K562 (cell line): Measurements from ENCODE around the gene TGM1. TPM values are rescaled to one million over a fixed set of nuclear protein-coding genes. Genes with fewer than 3 reads are reported as not detected.
A peak's percentile ranks its signal among the peaks of the same experiment; 100 is the strongest.

Experiments
- CCNT2 ChIP-seq: IDR thresholded peaks from 2 replicates; pipeline ENCODE4 v1.6.1; 2011; ENCODE audit warnings: borderline replicate concordance, low read depth, mild to moderate bottlenecking, moderate library complexity, mixed read lengths, low read length; ENCODE audit not compliant: insufficient read length; ENCODE audit errors: extremely low read depth
- DEAF1 ChIP-seq: fragments of 450-650 bp; formaldehyde crosslinking; IDR thresholded peaks from 2 replicates; pipeline ENCODE4 v1.4.0; 2020; ENCODE audit warnings: mild to moderate bottlenecking, moderate library complexity
- EP400 ChIP-seq: fragments of 450-650 bp; IDR thresholded peaks from 2 replicates; pipeline ENCODE4 v1.6.1; 2017; ENCODE audit warnings: antibody characterized with exemption, mild to moderate bottlenecking, moderate library complexity
- GABPB2 ChIP-seq: fragments of 250-450 bp; sonication (Bioruptor Pico); conservative IDR thresholded peaks from 2 replicates; pipeline ENCODE4 v1.5.1; 2021; ENCODE audit warnings: mild to moderate bottlenecking
- HDAC2 ChIP-seq: fragments of 450-650 bp; IDR thresholded peaks from 2 replicates; pipeline ENCODE4 v1.6.1; 2016; ENCODE audit warnings: mild to moderate bottlenecking
- KDM5B ChIP-seq: fragments of 200-600 bp; sonication (generic); IDR thresholded peaks from 2 replicates; pipeline ENCODE4 v1.6.1; 2012; ENCODE audit warnings: low read depth, mild to moderate bottlenecking, moderate library complexity, low read length, control low read depth, inconsistent platforms; ENCODE audit not compliant: insufficient replicate concordance
- MCM2 ChIP-seq: fragments of 450-650 bp; IDR thresholded peaks from 2 replicates; pipeline ENCODE4 v1.6.1; 2017; ENCODE audit warnings: low read depth, mild to moderate bottlenecking
- MCM5 ChIP-seq: fragments of 450-650 bp; IDR thresholded peaks from 2 replicates; pipeline ENCODE4 v1.6.1; 2016; ENCODE audit warnings: low read depth
- RBBP5 ChIP-seq: fragments of 200-600 bp; sonication (generic); IDR thresholded peaks from 2 replicates; pipeline ENCODE4 v1.6.1; 2012; ENCODE audit warnings: borderline replicate concordance, mild to moderate bottlenecking, low read length, control low read depth, inconsistent platforms; ENCODE audit not compliant: insufficient read depth, poor library complexity, severe bottlenecking
- RBM34 ChIP-seq: fragments of 200-400 bp; formaldehyde crosslinking; IDR thresholded peaks from 2 replicates; pipeline ENCODE4 v1.6.1; 2018; ENCODE audit warnings: low read length, borderline replicate concordance; ENCODE audit not compliant: insufficient read depth
- SMARCB1 ChIP-seq: IDR thresholded peaks from 2 replicates; pipeline ENCODE4 v1.6.1; 2011; ENCODE audit warnings: improper control_type of control experiment, low read depth; ENCODE audit not compliant: insufficient read length
- SRSF9 ChIP-seq: fragments of 200-400 bp; formaldehyde crosslinking; IDR thresholded peaks from 2 replicates; pipeline ENCODE4 v1.6.1; 2017; ENCODE audit warnings: low read depth, low read length, borderline replicate concordance
- TCF3 ChIP-seq: sonication (generic); formaldehyde crosslinking; IDR thresholded peaks from 2 replicates; pipeline ENCODE4 v1.4.0; 2020; ENCODE audit warnings: mild to moderate bottlenecking, missing genetic modification reagents
- TRIM24 ChIP-seq, 2 experiments: fragments of 450-650 bp; IDR thresholded peaks; 2 replicates each; pipeline ENCODE4 v1.6.1; 2016
- ZFX ChIP-seq: sonication (generic); formaldehyde crosslinking; IDR thresholded peaks from 2 replicates; pipeline ENCODE4 v1.8.0; 2022; ENCODE audit warnings: mild to moderate bottlenecking, missing genetic modification reagents, moderate library complexity
- ZNF124 ChIP-seq: sonication (generic); formaldehyde crosslinking; IDR thresholded peaks from 2 replicates; pipeline ENCODE4 v1.8.1; 2022; ENCODE audit warnings: missing genetic modification reagents
- ZNF436 ChIP-seq: fragments of 250-450, 450-650 bp; sonication (Bioruptor Pico); formaldehyde crosslinking; IDR thresholded peaks from 2 replicates; pipeline ENCODE4 v1.7.0; 2020; ENCODE audit warnings: mild to moderate bottlenecking
- ZNF695 ChIP-seq: fragments of 450-650 bp; formaldehyde crosslinking; IDR thresholded peaks from 2 replicates; pipeline ENCODE4 v1.4.0; 2020; ENCODE audit warnings: mild to moderate bottlenecking, moderate library complexity
- ZNF766 ChIP-seq: fragments of 200-800 bp; sonication (Bioruptor generic); conservative IDR thresholded peaks from 2 replicates; pipeline ENCODE4 v1.6.1; 2016; ENCODE audit warnings: missing genetic modification characterization, missing compliant biosample characterization
- polyA plus RNA-seq, 8 experiments: library from polyadenylated mRNA; depleted of rRNA in 4 of 8; stranded (reverse) in 5 of 8; unstranded in 3 of 8; fragments of >200 nt; fragmentation: Nextera tagmentation in 2 of 8; fragmentation: Illumina TruSeq in 1 of 8; extraction: Ambion mirVana in 2 of 8; extraction: Trizol in 1 of 8; gene quantifications; 2 replicates each; pipeline versions ENCODE4 v1.2.1 to v1.2.3, GENCODE V29; 2011 to 2014; ENCODE audit warnings: inconsistent platforms in 1 of 8, missing spikeins in 1 of 8
- total RNA-seq, 7 experiments: library from RNA; depleted of rRNA in 6 of 7; stranded (reverse); fragments of >200 nt in 6 of 7; fragmentation: Illumina TruSeq in 2 of 7; extraction: Trizol in 2 of 7; gene quantifications; 2 replicates each; pipeline versions ENCODE4 v1.2.1 to v1.2.3, GENCODE V29; 2011 to 2021; ENCODE audit warnings: low replicate concordance in 1 of 7
- TF ChIP-seq, protein P1 (sequence below), 2 experiments: fragments of 150-350 bp in 1 of 2; IDR thresholded peaks; 2 replicates each; pipeline ENCODE4 v1.6.1; 2012 to 2016; ENCODE audit warnings: low read depth in 2 of 2, low read length in 2 of 2, mild to moderate bottlenecking in 1 of 2, moderate library complexity in 1 of 2
- TF ChIP-seq, protein P2 (sequence below), 2 experiments: fragments of 450-650 bp in 1 of 2; sonication (generic) in 1 of 2; formaldehyde crosslinking in 1 of 2; IDR thresholded peaks in 1 of 2; conservative IDR thresholded peaks in 1 of 2; 2 replicates each; pipeline versions ENCODE4 v1.6.1 to v1.8.1; 2016 to 2023; ENCODE audit warnings: mild to moderate bottlenecking in 2 of 2, moderate library complexity in 2 of 2, inconsistent platforms in 1 of 2, missing genetic modification reagents in 1 of 2

The TGM1 gene
- total and polyA plus RNA-seq, 9 of the 15 experiments (the other 6 are each of a cell fraction or from before 2014, with no cell fraction given), result 0.13 to 4.4 (median 0.88) TPM

- TF ChIP-seq, protein P1, sequence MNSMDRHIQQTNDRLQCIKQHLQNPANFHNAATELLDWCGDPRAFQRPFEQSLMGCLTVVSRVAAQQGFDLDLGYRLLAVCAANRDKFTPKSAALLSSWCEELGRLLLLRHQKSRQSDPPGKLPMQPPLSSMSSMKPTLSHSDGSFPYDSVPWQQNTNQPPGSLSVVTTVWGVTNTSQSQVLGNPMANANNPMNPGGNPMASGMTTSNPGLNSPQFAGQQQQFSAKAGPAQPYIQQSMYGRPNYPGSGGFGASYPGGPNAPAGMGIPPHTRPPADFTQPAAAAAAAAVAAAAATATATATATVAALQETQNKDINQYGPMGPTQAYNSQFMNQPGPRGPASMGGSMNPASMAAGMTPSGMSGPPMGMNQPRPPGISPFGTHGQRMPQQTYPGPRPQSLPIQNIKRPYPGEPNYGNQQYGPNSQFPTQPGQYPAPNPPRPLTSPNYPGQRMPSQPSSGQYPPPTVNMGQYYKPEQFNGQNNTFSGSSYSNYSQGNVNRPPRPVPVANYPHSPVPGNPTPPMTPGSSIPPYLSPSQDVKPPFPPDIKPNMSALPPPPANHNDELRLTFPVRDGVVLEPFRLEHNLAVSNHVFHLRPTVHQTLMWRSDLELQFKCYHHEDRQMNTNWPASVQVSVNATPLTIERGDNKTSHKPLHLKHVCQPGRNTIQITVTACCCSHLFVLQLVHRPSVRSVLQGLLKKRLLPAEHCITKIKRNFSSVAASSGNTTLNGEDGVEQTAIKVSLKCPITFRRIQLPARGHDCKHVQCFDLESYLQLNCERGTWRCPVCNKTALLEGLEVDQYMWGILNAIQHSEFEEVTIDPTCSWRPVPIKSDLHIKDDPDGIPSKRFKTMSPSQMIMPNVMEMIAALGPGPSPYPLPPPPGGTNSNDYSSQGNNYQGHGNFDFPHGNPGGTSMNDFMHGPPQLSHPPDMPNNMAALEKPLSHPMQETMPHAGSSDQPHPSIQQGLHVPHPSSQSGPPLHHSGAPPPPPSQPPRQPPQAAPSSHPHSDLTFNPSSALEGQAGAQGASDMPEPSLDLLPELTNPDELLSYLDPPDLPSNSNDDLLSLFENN (IDR thresholded peaks at IDR 0.05; ENCODE audit: low read depth in 2 of 2, low read length in 2 of 2), result peak in 1 of 2 experiments; percentile 77; a peak in 1 of 4 replicates
- TF ChIP-seq GABPB2 (CRISPR knock-in tag) (no peak), TCF3 (CRISPR knock-in tag) (peak; percentile 30), MCM2 (no peak), ZNF766 (CRISPR knock-in tag) (peak; percentile 59; the same call in 1 of the 2 replicates), TRIM24 (IDR thresholded peaks at IDR 0.05) (no peak), CCNT2 (peak; percentile 88), KDM5B (peak; percentile 46), HDAC2 (no peak), ZNF124 (no peak), SRSF9 (no peak), ZNF695 (CRISPR knock-in tag) (no peak), EP400 (peak; percentile 84), RBM34 (no peak), RBBP5 (peak; percentile 89), SMARCB1 (no peak), ZNF436 (CRISPR knock-in tag) (no peak), ZFX (CRISPR knock-in tag) (peak; percentile 52; the same call in 1 of the 2 replicates), DEAF1 (CRISPR knock-in tag) (no peak), MCM5 (no peak)
- TF ChIP-seq, protein P2, sequence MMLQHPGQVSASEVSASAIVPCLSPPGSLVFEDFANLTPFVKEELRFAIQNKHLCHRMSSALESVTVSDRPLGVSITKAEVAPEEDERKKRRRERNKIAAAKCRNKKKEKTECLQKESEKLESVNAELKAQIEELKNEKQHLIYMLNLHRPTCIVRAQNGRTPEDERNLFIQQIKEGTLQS (IDR thresholded peaks at IDR 0.05), result no peak
- TF ChIP-seq, protein P2 (CRISPR knock-in tag; conservative IDR thresholded peaks at IDR 0.05), result no peak
These were observed 8.3 kb upstream of the TGM1 start, which contains the start of gene RABGGTA (continued) for GRCh38 chr14:24271134-24271833.
